Karpas-422 (cell line): ENCODE results near the gene MGAT2. TPM values are rescaled to one million over a fixed set of nuclear protein-coding genes. Genes with fewer than 3 reads are reported as not detected.
"Not testable (repeated sequence)": the region's sequence is repeated elsewhere in the genome, so short reads cannot be mapped to it uniquely, and the experiment has no call there.

Experiments used
- DNase-seq: peaks from one replicate; pipeline ENCODE4 v3.0.0-alpha.2; 2015
- H2AFZ ChIP-seq: fragments of 200-600 bp; sonication (generic); 2 replicates; pipeline ENCODE4 v1.6.1; 2014; ENCODE audit warnings: antibody characterized with exemption, low read length, mixed read lengths
- H3K27ac ChIP-seq: fragments of 200-600 bp; sonication (generic); 2 replicates; pipeline ENCODE4 v1.5.1; 2014; ENCODE audit warnings: mild to moderate bottlenecking, low read length, moderate library complexity
- H3K27me3 ChIP-seq: fragments of 200-600 bp; sonication (generic); 2 replicates; pipeline ENCODE4 v1.6.1; 2014; ENCODE audit warnings: low read length, mixed read lengths
- H3K36me3 ChIP-seq: fragments of 200-600 bp; sonication (generic); 2 replicates; pipeline ENCODE4 v1.6.1; 2014; ENCODE audit warnings: low read length, mixed read lengths; ENCODE audit not compliant: insufficient read depth
- H3K4me1 ChIP-seq: fragments of 200-600 bp; sonication (generic); 2 replicates; pipeline ENCODE4 v1.6.1; 2014; ENCODE audit warnings: mild to moderate bottlenecking, low read length, mixed read lengths
- H3K4me2 ChIP-seq: fragments of 200-600 bp; sonication (generic); 2 replicates; pipeline ENCODE4 v1.6.1; 2014; ENCODE audit warnings: low read length, low read depth, mild to moderate bottlenecking; ENCODE audit not compliant: poor library complexity, severe bottlenecking
- H3K4me3 ChIP-seq: fragments of 200-600 bp; sonication (generic); 2 replicates; pipeline ENCODE4 v1.5.1; 2014; ENCODE audit warnings: mild to moderate bottlenecking, antibody characterized with exemption, low read length, mixed read lengths
- H3K79me2 ChIP-seq: fragments of 200-600 bp; sonication (generic); 2 replicates; pipeline ENCODE4 v1.6.1; 2014; ENCODE audit warnings: mild to moderate bottlenecking, low read length, mixed read lengths
- H3K9ac ChIP-seq: fragments of 200-600 bp; sonication (generic); 2 replicates; pipeline ENCODE4 v1.6.0; 2014; ENCODE audit warnings: low read length
- H3K9me2 ChIP-seq: fragments of 200-600 bp; sonication (generic), shearing (Covaris generic); replicated peaks from 2 replicates; pipeline ENCODE4 v1.6.0; 2014; ENCODE audit warnings: mild to moderate bottlenecking, low read length, moderate library complexity; ENCODE audit not compliant: insufficient read depth
- H3K9me3 ChIP-seq: fragments of 300-700, 200-600 bp; sonication (generic); 2 replicates; pipeline ENCODE4 v1.6.1; 2014; ENCODE audit warnings: low read length, mixed read lengths
- H4K20me1 ChIP-seq: fragments of 200-600 bp; sonication (generic); 2 replicates; pipeline ENCODE4 v1.6.1; 2014; ENCODE audit warnings: mild to moderate bottlenecking, antibody characterized with exemption, low read length, low read depth; ENCODE audit not compliant: insufficient read depth
- total RNA-seq: library from RNA; depleted of rRNA; stranded (reverse); fragments of >200 nt; shearing (Covaris generic); gene quantifications from 2 replicates; pipeline ENCODE4 v1.2.3, GENCODE V29; 2014; ENCODE audit warnings: low replicate concordance

MGAT2 gene
- total RNA-seq, 1 experiment from 2014 or later: 74.0 TPM

GRCh38 chr14:49584058-49584457 is 36.5 kb upstream of the MGAT2 start:
- Histone ChIP-seq H3K9me3 (no peaks in the 10 kb centered on the region), H3K4me2 (peak overlapping the region; percentile 87), H3K4me1 (peaks cover 21% of the 10 kb centered on the region), H3K9me2 (no peaks in the 10 kb centered on the region), H3K27ac (no peak overlapping the region), H3K36me3 (peaks cover 35% of the 10 kb centered on the region), H3K27me3 (no peaks in the 10 kb centered on the region), H3K79me2 (peaks cover 48% of the 10 kb centered on the region), H2AFZ (no peak overlapping the region), H4K20me1 (peaks cover 41% of the 10 kb centered on the region), H3K4me3 (peak overlapping the region; percentile 95; the same call in 1 of the 2 replicates), H3K9ac (peak overlapping the region; percentile 96; the same call in 1 of the 2 replicates)
- no peak for DNase-seq

GRCh38 chr14:49584981-49585640 is 35.5 kb upstream of the MGAT2 start:
- not testable (repeated sequence) for H3K9me3 ChIP-seq, H2AFZ ChIP-seq, H3K27me3 ChIP-seq, H3K9me2 ChIP-seq
- DNase-seq: peak; percentile 67
- Histone ChIP-seq H3K4me3 (peak overlapping the region; percentile 95), H3K27ac (peak overlapping the region; percentile 81), H3K36me3 (peaks cover 35% of the 10 kb centered on the region), H4K20me1 (peaks cover 35% of the 10 kb centered on the region), H3K4me2 (peak overlapping the region; percentile 87), H3K9ac (peak overlapping the region; percentile 96), H3K4me1 (peaks cover 21% of the 10 kb centered on the region), H3K79me2 (peaks cover 48% of the 10 kb centered on the region)

- no peaks in the 10 kb centered on the region for H3K9me3 ChIP-seq
- DNase-seq: peak; percentile 100
- H3K36me3 ChIP-seq: peaks cover 35% of the 10 kb centered on the region
- peaks cover 48% of the 10 kb centered on the region for H3K79me2 ChIP-seq
- H3K4me2 ChIP-seq: peak within 1 kb of the TSS; percentile 87
- H3K4me3 ChIP-seq: peak within 1 kb of the TSS; percentile 95
- no peaks in the 10 kb centered on the region for H3K9me2 ChIP-seq
- peak within 1 kb of the TSS; percentile 38 for H2AFZ ChIP-seq
- H4K20me1 ChIP-seq: peaks cover 33% of the 10 kb centered on the region
- no peaks in the 10 kb centered on the region for H3K27me3 ChIP-seq
- H3K27ac ChIP-seq: peak within 1 kb of the TSS; percentile 81
- H3K9ac ChIP-seq: peak within 1 kb of the TSS; percentile 96
- H3K4me1 ChIP-seq: peaks cover 21% of the 10 kb centered on the region
Observed at GRCh38 chr14:49585803-49586672, 34.6 kb upstream of the MGAT2 start, which contains the start of gene RPS29. RPS29 (minus strand) TSS chr14:49586380; CDS start chr14:49586346, 34 bp downstream.

GRCh38 chr14:49586673-49587460 is 33.7 kb upstream of the MGAT2 start:
- DNase-seq: peak; percentile 94
- Histone ChIP-seq H2AFZ (peak overlapping the region; percentile 38), H3K27me3 (no peaks in the 10 kb centered on the region), H3K4me2 (peak overlapping the region; percentile 39), H3K9me2 (no peaks in the 10 kb centered on the region), H3K4me1 (peaks cover 21% of the 10 kb centered on the region), H3K36me3 (peaks cover 35% of the 10 kb centered on the region), H3K79me2 (peaks cover 43% of the 10 kb centered on the region), H3K9me3 (no peaks in the 10 kb centered on the region), H3K4me3 (peak overlapping the region; percentile 95), H4K20me1 (peaks cover 33% of the 10 kb centered on the region), H3K9ac (peak overlapping the region; percentile 96), H3K27ac (peak overlapping the region; percentile 48)

GRCh38 chr14:49589387-49589786 is 31.2 kb upstream of the MGAT2 start:
- Histone ChIP-seq H3K27ac (no peak overlapping the region), H3K4me3 (no peak overlapping the region), H3K27me3 (no peaks in the 10 kb centered on the region), H3K79me2 (peaks cover 18% of the 10 kb centered on the region), H4K20me1 (peaks cover 15% of the 10 kb centered on the region), H3K4me2 (no peak overlapping the region), H3K9me2 (no peaks in the 10 kb centered on the region), H3K9me3 (no peaks in the 10 kb centered on the region), H2AFZ (no peak overlapping the region), H3K9ac (no peak overlapping the region), H3K4me1 (peaks cover 30% of the 10 kb centered on the region), H3K36me3 (peaks cover 14% of the 10 kb centered on the region)
- DNase-seq: no peak

GRCh38 chr14:49593016-49593415 is 27.6 kb upstream of the MGAT2 start:
- peak overlapping the region; percentile 31; the same call in 1 of the 2 replicates for H3K9ac ChIP-seq

DNA sequence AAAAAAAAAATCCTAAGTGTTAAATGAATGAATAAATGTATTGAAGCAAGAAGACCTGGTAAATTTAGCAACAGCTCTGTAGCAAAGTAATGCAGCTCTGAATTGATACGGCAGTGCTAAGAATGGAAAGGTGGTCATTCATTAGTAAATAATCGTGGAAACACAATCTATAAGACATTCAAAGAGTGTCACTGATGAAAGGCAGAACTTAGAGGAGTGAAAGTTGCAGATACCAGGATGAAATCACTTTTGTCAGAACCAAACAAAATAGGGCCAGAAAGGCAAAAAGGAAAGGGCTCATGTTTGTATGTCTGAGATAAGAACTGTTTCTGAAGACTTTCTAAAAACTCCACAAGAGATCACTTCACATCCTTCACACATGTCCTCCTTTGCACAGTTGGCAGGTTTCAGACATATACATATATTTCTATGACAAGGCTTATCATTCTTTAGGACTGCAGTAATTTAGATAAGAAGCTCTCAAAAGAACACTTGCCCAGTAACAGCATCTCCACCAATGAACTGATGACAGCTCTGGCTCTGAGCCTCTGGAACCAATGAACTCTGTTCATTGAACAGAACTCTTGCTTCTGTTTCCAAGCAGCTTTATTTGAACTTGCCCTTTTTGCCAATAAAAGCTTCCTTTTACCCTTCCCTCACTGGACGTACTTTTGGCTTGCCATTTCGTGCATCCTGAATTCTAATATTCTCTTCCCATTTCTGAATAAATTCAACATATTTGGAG is 26.1 kb upstream of the MGAT2 start:
- H3K9me3 ChIP-seq: no peaks in the 10 kb centered on the region
- H3K4me1 ChIP-seq: peaks cover 49% of the 10 kb centered on the region
- H3K79me2 ChIP-seq: peaks cover 20% of the 10 kb centered on the region
- no peaks in the 10 kb centered on the region for H3K27me3 ChIP-seq
- no peaks in the 10 kb centered on the region for H4K20me1 ChIP-seq
- H3K9ac ChIP-seq: peak overlapping the region; percentile 45
- peak overlapping the region; percentile 60 for H3K4me2 ChIP-seq
- H3K27ac ChIP-seq: peak overlapping the region; percentile 87
- H2AFZ ChIP-seq: no peak overlapping the region; the same call in 1 of the 2 replicates
- no peaks in the 10 kb centered on the region for H3K9me2 ChIP-seq
- H3K36me3 ChIP-seq: no peaks in the 10 kb centered on the region
- peak; percentile 87 for DNase-seq
- peak overlapping the region; percentile 31 for H3K4me3 ChIP-seq

More at GRCh38 chr14:49593016-49593415, 27.6 kb upstream of the MGAT2 start:
- H2AFZ ChIP-seq: no peak overlapping the region; the same call in 1 of the 2 replicates
- H3K9me3 ChIP-seq: no peaks in the 10 kb centered on the region
- DNase-seq: peak; percentile 76
- H3K36me3 ChIP-seq: no peaks in the 10 kb centered on the region
- no peaks in the 10 kb centered on the region for H3K27me3 ChIP-seq
- peaks cover 49% of the 10 kb centered on the region for H3K4me1 ChIP-seq
- peaks cover 5% of the 10 kb centered on the region for H3K79me2 ChIP-seq
- peak overlapping the region; percentile 60 for H3K4me2 ChIP-seq
- H3K9me2 ChIP-seq: no peaks in the 10 kb centered on the region
- peak overlapping the region; percentile 42; the same call in 1 of the 2 replicates for H3K4me3 ChIP-seq
- H3K27ac ChIP-seq: peak overlapping the region; percentile 87
- H4K20me1 ChIP-seq: no peaks in the 10 kb centered on the region
